ENCODE data around the gene CATSPERZ.

The CATSPERZ gene

DNA sequence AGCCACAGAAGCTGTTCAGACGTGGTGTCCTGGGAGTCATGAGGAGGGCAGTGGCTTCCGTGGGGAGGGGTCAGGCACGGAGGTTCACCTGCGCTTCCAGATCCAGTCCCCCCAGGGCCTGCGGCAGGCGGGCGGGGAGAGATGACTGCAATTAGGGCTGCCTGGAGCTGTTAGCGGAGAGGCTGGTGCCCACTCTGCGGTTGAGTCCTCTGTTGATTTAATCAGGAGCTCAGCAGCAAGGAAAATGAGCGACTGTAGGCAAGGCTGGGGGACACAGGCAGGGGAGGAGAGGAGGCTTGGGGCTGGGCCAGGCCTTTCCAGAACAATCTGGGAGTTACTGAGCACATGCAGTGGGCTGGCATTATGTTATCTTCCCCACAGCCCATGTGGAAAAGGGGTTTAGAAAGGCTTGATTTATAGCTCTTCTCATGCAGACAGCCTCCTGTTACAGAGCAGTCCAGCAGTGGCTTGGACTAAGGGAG, 35.7 kb upstream of the CATSPERZ start:
- DNase-seq, result no peak

DNA sequence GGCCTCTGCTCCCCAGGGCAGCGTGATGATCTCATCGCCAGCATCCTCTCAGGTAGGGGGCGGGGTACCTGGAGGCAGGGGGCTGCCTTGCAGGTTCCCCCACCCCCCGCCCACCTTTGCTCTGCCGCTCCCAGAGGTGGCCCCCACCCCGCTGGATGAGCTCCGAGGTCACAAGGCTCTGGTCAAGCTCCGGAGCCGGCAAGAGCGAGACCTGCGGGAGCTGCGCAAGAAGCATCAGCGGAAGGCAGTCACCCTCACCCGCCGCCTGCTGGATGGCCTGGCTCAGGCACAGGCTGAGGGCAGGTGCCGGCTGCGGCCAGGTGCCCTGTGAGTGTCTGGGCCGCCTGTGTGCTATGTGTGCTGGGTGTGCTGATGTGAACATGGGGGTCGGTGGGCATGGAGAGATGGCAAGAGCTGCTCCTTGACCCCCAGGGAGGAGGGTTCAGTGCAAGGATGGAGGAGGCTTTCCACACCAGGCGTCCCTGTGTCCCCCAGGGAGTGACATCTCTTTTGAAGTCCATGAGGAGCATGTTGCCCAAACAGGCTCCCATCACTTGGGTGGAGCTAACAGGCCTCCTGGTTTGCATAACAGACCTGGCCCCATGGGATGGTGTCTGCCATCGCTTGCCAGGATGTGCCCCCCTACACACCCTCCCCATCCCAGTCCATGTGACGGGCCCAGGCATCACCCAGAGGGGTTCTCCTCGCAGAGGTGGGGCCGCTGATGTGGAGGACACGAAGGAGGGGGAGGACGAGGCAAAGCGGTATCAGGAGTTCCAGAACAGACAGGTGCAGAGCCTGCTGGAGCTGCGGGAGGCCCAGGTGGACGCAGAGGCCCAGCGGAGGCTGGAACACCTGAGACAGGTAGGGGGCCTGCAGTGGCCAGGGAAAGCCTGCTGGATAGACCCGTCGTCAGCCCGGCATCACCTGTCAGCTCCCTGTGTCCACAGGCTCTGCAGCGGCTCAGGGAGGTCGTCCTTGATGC, 34.7 kb upstream of the CATSPERZ start:
- DNase-seq, result no peak

DNA sequence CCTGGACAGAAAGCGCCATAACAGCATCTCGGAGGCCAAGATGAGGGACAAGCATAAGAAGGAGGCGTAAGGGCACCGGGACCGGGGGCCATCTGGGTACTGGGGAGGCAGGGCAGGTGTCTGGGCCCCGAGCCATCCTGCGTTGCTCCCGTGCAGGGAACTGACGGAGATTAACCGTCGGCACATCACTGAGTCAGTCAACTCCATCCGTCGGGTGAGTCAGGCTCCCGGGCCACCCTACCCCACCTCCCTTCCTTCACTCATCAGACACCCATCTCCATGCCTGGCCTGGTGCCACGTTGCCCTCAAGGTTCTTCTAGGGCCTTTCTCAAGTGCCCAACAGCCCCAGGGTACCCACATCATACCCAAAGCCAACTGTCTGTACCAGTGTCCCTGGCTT, 33.8 kb upstream of the CATSPERZ start:
- DNase-seq, result no peak

DNA sequence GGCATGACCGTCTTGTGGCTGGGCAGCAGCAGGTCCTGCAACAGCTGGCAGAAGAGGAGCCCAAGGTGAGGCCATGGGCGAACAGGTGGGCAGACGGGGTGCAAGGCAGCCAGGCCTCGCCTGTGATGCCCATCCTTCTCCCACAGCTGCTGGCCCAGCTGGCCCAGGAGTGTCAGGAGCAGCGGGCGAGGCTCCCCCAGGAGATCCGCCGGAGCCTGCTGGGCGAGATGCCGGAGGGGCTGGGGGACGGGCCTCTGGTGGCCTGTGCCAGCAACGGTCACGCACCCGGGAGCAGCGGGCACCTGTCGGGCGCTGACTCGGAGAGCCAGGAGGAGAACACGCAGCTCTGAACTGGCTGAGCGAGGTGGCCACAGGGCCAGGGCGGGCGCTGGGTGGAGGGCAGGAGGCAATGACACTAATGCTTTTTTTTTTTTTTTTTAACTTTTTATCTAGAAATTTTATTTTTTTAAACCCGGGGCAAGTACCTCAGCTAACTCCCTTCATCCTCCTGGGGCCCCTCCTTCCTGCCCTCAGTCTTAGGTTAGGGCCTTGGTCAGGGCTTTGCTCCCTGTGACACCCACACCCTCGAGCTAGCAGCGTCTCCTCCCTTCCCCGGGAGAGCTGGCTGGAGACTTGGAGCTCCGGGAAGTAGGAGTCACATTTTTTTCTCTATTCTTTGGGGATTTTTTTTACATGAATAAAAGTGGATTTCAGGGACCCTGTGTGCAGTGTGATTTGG, 32.8 kb upstream of the CATSPERZ start:
- DNase-seq, result no peak

DNA sequence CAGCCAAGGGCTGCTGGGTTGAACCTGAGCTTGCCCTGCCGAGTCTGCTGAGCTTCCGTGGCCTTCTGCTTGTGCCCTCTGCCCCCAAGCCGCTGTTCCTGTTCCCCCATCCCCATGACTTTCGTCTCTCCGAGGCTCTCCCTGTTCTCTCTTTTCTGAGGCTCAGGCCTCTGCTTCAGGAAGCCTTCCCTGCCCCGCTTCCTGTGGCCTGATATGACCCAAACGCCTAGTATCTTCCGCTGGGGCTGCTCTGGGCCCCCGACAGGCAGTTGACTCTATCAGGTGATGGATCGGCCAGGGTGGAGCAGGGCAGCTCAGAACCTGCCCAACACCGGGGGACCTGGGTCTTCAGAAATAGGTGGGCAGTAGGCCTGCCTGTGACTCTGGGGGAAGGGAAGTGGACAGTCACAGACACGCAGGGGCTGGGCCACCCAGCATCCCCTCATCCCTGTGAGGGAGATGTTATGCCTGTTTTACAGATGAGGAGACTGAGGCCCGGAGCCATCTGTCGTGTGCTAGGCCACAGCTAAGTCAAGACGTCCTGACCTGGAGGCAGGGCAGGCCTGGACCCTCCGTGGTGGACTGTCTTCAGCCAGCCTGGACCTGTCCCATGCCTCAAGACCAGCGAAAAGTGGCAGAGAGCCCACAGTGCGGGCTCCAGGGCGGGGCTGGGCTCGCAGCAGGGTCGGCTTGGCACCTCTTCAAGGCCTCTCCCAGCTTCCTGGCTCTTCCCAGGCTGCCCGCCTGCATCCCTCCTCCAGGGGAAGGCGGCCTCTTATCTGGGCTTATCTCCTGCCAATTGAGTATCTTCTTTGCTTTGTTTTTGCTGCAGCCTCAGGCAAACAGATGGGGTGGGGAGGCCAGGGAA, 31.9 kb upstream of the CATSPERZ start:
- DNase-seq, result peak; percentile 17 to 59

DNA sequence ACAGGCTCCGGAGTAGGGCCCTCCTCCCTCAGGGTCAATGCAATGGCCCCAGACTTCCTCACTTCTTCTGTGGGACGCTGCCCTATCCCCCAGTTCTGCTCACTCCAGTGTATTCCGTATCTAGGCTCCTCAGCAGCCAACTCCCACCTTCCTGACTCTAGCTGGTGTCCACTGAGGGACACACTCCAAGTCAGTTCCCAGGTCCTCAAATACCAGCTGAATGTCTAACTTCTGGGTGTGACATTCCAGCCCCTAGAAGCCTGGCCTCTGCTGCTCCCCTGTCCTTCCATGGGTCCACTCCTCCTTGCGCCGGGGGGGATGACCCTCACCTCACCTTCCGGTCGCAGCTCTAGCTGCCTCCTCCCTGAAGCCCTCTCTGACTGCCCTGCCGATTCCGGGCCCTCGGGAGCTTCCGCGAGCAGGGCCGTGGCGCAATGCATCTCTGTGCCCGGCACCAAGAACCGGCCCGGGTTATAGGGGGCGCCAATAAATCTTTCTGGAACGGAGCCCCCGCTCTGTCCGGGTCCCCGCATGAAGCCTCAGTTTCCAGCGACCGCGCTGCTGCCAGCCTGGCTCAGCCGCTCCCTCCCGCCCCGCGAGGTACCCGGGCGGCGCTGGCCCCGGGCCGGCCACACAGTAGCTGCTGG, 31.1 kb upstream of the CATSPERZ start:
- DNase-seq, result no peak

DNA sequence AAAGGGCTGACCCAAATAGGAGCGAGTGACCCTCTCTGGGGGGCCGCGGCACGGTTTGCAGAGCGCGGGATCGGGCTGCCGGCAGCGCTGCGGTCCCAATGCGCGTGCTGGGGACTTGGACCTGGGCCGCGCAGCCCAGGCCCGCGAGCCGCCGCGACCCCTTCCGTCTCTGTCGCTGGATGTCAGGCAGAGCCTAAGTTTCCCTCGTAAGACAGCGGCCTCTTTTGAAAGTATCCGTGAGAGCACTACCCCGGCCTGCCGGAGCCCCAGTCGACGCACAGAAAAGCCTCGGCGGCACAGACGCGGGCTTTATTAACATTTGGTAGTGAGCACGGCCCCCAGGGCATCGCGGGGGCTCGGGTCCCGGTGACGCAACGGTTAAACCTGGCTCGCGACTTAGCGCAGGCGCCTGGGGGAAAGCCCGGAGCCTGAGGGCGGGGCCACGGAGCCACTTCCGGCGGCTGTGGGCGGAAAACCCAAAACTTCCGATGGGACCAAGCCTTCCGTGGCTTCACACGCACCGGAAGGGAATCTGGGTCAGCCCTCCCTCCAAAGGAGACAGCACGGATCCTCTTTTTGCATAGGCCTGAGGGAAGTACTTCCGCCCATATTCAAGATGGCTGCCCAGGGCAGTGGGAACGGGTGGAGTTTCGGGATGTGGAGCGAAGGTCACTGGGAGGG, 30.5 kb upstream of the CATSPERZ start:
- DNase-seq, result peak; percentile 99

DNA sequence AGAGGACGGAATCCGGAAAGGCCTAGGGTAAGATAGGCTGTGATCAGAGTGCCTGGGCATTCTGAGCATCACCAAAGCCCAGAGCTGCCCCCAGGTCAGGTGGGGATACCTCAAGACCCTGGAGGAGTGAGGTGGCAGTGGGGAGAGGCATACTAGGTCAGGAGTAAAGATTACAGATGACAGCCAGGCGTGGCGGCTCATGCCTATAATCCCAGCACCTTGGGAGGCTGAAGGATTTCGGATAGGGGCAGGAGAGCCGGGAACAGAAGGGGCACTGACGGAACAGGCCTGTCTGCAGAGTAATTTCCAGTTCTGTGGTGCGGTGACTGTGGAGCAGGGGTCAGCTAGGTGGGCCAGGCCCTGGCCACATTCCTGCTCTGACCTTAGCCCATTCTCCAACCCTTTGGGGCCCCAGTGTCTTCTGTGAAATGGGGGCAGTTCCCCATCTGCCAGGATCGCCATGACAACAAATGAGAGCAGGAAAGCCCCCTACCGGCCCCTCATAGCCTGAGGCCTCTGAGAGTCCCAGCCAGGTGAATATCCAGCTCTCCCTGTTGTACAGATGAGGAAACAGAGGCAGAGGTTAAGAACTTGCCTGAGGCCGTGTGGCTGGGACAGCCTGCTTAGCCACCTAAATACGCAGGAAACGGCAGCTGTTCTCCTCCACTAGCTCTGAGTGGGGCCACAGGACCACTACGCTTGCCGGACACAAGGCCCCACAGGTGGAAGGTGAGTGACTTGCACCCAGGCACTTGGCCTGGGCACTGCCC, 24.9 kb upstream of the CATSPERZ start:
- no peak for DNase-seq

DNA sequence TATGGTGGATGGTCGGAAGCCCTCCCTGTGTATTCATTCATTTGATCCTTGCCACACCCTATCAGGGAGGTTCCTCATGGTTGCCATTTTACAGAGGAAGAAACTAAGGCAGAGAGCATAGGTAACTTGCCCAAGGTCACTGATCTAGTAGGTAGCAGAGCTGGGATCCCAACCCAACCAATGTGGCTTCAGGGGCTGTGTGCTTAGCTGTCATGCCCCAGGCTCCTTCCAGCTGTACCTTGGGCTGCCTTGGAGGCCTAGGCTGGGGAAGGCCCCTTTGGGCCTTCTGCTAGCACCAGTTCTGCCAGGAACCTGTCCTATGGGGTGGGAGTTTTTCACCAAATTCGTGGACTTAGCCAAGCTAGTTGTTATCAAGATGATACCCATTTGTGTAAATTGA, 24.3 kb upstream of the CATSPERZ start:
- no peak for DNase-seq

DNA sequence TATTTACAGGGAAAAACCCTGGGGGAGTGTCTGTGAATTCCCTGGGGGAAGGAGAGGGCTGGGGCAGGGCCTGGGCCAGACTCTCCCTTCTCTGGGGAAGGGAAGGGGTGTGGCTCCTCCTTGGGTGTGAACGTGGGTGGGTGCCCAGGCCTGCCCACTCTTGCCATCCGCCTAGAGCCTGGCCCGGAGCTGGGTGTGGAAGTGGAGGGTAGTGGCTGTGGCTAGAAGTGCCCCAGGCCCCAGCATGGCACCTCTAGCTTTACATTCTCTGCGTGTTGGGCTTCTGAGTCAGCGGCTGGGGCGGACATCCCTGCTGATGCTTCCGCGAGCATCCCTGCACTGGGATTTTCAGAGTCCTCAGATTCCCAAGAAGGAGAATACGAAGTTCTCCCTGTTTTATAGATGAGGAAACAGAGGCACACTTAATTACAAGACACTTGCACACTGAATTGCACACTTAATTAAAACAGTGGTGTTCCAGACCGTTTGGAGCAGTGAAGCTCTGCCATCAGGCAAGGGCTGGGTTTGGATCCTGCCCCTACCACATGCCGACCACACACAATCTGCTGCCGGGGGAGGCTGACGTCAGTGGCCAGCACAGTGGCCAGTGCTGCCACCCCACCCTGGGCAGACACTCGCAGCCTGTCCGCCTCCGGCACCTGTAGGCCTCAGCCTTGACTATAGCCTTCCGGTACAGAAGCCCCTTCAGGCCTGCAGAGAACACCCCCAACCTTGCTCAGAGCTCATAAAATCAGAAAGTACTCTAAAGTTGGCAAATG, 23.3 kb upstream of the CATSPERZ start:
- DNase-seq, result no peak

DNA sequence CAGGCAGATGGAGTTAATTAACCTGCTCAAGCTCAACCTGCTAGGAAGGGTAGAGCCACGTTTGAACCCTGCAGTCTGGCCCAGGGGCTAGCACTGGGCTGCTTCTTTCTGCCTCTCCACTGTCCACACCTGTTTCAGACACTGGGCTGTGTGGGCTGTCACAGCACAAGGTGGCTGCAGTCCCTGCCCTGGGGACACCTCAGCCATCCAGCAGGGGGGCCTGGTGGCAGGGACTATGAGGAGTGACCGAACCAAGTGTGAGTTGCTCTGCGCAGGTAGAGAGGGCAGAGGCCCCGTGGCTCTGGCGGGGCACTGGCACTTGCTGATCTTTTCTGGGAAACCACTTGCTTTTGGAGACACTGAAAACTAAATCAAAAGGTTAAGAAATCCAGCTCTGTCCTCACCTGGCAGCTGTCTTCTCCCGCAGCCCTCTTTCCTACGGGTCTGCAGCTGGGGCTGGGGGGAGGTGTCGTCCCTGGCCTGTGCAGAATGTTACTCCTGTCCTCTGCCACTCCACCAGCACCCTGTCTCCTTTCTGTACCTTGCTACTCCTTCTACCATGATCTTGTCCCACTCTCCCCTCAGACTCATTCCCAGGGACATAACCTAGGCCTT, 21.5 kb upstream of the CATSPERZ start:
- DNase-seq, result no peak

DNA sequence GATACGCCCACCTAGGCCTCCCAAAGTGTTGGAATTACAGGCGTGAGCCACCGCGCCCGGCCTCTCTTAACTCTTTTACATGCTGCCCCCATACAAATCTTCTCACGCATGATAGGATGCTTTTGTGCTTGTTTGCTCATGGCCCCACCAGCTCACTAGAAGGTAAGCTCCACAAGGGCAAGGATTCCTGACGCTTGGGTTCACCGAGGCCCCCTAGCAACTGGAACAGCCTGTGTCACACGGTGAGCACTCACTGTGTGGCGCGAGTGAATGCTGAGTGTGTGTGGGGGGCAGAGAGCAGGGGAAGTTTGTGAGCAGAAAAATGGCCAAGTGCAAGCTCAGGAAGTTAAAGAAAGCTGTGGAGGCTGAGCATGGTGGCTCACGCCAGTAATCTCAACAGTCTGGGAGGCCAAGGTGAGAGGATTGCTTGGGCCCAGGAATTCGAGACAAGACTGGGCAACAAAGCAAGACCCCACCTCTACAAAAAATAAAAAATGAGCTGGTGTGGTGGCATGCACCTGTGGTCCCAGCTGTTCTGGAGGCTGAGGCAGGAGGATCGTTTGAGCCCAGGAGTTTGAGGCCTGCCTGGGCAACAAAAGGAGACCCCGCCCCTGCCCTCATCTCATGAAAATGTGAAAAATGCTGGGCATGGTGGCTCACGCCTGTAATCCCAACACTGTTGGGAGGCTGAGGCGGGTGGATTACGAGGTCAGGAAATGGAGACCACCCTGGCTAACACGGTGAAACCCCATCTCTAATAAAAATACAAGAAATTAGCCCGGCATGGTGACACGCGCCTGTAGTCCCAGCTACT, 18.0 kb upstream of the CATSPERZ start:
- no peak for DNase-seq

DNA sequence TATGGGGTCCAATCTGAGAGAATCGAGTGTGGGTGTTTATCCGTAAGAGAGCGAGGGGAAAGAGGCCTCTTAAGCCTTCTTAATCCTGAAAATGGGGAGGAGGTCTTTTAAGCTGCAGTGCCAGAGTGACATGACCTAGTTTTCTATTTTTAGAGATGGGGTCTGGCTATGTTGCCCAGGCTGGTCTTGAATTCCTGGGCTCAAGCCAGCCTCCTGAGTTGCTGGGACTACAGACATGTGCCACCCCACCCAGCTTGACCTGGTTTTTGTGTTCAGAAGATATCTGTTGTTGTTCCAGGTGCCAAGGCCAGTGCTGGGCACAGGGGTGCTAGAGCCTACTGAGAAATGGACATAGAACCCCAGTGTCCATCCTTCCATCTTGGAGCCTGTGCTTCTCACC, 17.1 kb upstream of the CATSPERZ start:
- DNase-seq, result no peak

DNA sequence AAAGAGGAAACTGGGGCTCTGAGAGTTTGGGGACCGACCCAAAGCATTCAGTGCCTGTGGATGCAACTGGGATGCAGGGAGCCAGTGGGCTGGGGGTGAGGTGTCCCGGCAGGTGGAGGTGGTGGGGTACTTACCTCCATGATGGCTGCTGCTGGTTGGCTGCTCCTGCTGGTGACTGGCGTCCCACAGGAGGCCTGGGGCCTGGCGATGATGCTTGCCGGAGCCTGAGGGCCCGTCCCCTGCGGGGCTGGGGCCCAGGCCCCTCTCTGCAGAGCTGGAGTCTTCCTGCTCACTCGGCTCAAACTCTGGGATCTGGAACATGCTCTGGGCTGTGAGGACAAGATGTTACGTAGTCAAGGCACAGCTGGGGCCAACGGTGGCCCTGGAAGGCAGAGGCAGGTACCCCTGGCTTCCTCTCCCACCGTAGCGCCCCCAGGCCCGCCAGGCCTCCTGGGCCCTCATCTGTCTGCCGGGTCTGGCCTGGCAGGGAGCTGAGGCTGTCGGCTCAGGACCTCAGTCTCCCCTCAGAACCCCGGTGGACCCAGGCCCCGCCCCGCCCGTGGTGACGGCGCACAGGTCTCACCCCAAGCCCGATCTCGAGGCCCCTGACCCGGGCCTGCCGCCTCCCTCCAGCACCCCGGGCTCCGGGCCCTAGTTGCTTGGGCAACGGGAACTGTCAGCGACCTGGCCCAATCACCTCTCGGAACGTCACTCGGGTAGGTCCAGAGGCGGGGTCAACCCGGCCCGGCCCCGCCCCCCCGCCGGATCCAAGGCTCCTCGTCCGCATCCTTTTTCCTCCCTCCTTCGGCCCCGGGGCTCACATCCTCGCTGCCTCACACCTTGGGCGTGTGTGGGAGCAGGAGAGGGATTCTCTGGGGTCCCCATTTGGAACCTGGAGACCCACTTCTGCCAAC, 15.9 kb upstream of the CATSPERZ start, which contains the start of gene BAD:
Gene BAD (minus strand): TSS at position 618 of the 914 bp plus-strand sequence. CDS start 297 bp downstream, at position 321.
- peak; percentile 79 to 87 for DNase-seq

DNA sequence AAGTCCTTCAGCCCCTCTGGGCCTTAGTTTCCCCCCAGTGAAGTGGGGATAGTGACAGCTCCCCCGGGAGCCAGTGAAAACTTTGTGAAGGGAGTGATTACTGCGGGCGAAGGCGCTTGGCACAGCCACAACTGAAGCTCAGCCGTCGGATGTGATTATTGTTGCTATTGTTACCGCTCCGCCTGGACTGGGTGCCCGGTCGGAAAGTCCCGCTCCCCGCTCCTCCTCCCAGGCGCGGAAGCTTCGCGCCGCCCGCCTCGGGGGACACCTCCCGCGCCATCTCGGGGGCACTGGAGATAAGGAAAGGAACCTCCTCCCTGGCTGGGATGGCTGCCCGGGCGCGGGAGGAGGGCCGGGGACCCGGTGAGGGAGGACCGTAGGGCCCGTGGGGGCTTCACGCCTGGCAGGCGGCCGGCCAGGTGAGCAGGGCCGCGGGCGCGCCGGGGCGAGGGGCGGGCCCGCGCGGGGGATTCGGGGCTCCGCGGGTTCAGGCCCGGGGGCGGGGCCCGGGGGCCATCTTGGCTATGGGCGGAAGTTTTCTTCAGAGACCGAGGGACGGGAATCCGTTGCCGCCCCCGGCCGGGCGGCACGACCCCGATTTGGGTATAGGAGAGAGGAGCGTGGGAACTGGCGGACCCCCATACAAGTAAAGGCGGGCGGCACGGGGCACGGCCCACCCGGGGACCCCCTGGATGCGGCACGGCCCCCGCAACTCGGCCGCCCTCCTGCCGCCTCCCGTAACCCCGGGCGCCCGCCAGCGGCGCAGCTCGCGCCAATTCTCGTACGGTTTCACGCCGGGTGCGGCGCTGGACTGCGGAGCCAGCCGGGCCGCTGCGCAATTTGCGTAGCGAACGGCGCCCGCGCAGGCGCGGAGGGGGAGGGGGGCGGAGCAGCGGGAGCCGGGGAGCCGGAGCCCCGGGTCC, 14.9 kb upstream of the CATSPERZ start, which contains the start of gene GPR137:
Gene GPR137 (plus strand): TSS at position 887 of the 923 bp plus-strand sequence. CDS start 677 bp downstream, outside the sequence.
- peak; percentile 48 to 74 for DNase-seq
